Breast epithelium (tissue), 4 donors: ENCODE data around the gene SLC39A8. TPM values are rescaled to one million over a fixed set of nuclear protein-coding genes. Genes with fewer than 3 reads are reported as not detected.

Experiments
- DNase-seq, 2 donors: peaks; one replicate each; pipeline ENCODE4 v3.0.0-alpha.2; 2019; ENCODE audit warnings: low spot score in 2 of 2
- H3K27ac ChIP-seq, 2 donors: fragments of 200-600 bp; sonication (generic) in 1 of 2; one replicate each; pipeline ENCODE4 v1.5.1; 2016 to 2019; ENCODE audit warnings: mild to moderate bottlenecking in 1 of 2
- H3K27me3 ChIP-seq, 2 donors: fragments of 200-600 bp; sonication (generic) in 1 of 2; one replicate each; pipeline versions ENCODE4 v1.5.1 to v1.6.0; 2017 to 2019; ENCODE audit warnings: control low read depth in 1 of 2, mild to moderate bottlenecking in 1 of 2
- H3K36me3 ChIP-seq: fragments of 200-600 bp; one replicate; pipeline ENCODE4 v1.5.1; 2019
- H3K4me1 ChIP-seq, 2 donors: fragments of 200-600 bp; sonication (generic); one replicate each; pipeline ENCODE4 v1.5.1; 2016 to 2019; ENCODE audit warnings: control low read depth in 1 of 2
- H3K4me3 ChIP-seq, 3 donors: fragments of 200-600 bp; sonication (generic); 1 replicate in 2 of 3; 2 replicates in 1 of 3; pipeline ENCODE4 v1.5.1; 2016 to 2019; ENCODE audit warnings: mild to moderate bottlenecking in 3 of 3, moderate library complexity in 2 of 3
- H3K9me3 ChIP-seq, 2 donors: fragments of 200-600 bp; sonication (generic) in 1 of 2; one replicate each; pipeline ENCODE4 v1.5.1; 2016 to 2019; ENCODE audit warnings: control low read depth in 1 of 2
- POLR2A ChIP-seq: fragments of 450-650 bp; IDR thresholded peaks from one replicate; pipeline ENCODE4 v1.6.1; 2016; ENCODE audit warnings: antibody characterized with exemption, mild to moderate bottlenecking, moderate library complexity
- POLR2AphosphoS5 ChIP-seq, 3 donors: sonication (generic); formaldehyde crosslinking; IDR thresholded peaks; one replicate each; pipeline ENCODE4 v1.6.1; 2017; ENCODE audit warnings: antibody characterized with exemption in 3 of 3
- intact Hi-C: fragments of 100-400 bp; cut with DNase I; formaldehyde crosslinking; loops from one replicate; pipeline ENCODE4 v1.15.1; 2023; ENCODE audit warnings: low total_unique reads
- total RNA-seq, 3 donors: library from RNA; depleted of rRNA; stranded (reverse); fragments of >200 nt; gene quantifications; one replicate each; pipeline ENCODE4 v1.1.0, GENCODE V29; 2016
- TF ChIP-seq, protein P1 (sequence below), 3 donors: fragments of 450-650 bp; IDR thresholded peaks; one replicate each; pipeline ENCODE4 v1.5.1; 2016 to 2017; ENCODE audit warnings: antibody characterized with exemption in 3 of 3, mild to moderate bottlenecking in 3 of 3, moderate library complexity in 3 of 3

Gene SLC39A8
- total RNA-seq, 3 donors from 2014 or later, result 10.6 to 66.3 (median 31.8) TPM

DNA sequence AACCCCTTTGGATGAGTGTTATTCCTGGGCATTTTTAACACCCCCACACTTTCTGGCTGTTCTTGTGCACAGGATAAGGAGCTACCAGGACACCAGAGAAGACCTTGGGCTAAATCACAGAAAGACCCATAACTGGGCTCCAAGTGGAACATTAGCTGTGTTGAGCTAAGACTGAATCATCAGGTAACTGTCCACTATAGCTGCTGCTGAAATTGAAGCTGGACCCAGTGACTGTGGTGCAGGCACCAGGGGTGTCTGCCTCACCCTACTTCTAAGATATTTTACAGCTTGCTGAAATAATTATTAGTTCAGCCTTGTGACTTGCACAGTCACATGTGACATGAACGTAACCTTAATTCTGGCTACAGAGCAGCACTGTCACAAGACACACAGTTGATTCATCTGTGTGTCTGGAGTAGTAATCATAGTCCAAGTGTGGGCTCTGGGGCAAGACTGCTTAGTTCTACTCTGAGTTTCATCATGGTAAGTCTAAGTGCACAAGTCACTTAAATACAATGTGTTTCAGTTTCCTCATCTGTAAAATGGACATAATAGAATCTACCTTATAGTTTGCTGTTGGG is 127.4 kb downstream of the SLC39A8 start:
- Histone ChIP-seq H3K36me3 (no peaks in the 10 kb centered on the region), H3K4me1 (no peaks in the 10 kb centered on the region), H3K27ac (no peak overlapping the region), H3K4me3 (no peak overlapping the region), H3K9me3 (no peaks in the 10 kb centered on the region), H3K27me3 (no peaks in the 10 kb centered on the region)
- intact Hi-C loops, result no loop called here
- TF ChIP-seq POLR2AphosphoS5 (IDR thresholded peaks at IDR 0.05) (no peak), POLR2A (no peak)
- TF ChIP-seq, protein P1, sequence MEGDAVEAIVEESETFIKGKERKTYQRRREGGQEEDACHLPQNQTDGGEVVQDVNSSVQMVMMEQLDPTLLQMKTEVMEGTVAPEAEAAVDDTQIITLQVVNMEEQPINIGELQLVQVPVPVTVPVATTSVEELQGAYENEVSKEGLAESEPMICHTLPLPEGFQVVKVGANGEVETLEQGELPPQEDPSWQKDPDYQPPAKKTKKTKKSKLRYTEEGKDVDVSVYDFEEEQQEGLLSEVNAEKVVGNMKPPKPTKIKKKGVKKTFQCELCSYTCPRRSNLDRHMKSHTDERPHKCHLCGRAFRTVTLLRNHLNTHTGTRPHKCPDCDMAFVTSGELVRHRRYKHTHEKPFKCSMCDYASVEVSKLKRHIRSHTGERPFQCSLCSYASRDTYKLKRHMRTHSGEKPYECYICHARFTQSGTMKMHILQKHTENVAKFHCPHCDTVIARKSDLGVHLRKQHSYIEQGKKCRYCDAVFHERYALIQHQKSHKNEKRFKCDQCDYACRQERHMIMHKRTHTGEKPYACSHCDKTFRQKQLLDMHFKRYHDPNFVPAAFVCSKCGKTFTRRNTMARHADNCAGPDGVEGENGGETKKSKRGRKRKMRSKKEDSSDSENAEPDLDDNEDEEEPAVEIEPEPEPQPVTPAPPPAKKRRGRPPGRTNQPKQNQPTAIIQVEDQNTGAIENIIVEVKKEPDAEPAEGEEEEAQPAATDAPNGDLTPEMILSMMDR (IDR thresholded peaks at IDR 0.05), result no peak
- no peak for DNase-seq

DNA sequence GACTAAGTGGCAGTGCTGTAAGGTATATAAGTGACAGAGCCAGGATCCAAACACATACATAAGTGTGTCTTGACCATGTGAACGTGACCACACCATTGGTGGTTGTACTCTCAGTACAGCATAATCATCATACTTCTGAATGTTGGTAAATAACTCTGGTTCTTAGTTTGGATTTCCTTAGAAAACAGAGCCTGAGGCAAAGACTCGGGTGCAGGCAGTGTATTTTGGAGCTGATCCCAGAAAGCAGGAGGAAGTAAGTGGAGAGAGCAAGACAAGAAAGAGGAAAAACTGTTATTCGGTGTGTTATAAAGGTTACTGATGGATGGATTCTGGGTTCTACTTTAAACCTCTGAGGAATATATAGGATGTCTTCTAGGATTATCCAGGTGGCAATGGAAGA is 127.9 kb downstream of the SLC39A8 start:
- intact Hi-C loops, result no loop called here
- DNase-seq, result no peak
- no peak overlapping the region for H3K27ac ChIP-seq
- no peak overlapping the region for H3K4me3 ChIP-seq
- no peaks in the 10 kb centered on the region for H3K9me3 ChIP-seq
- no peaks in the 10 kb centered on the region for H3K4me1 ChIP-seq
- H3K36me3 ChIP-seq, result no peaks in the 10 kb centered on the region
- H3K27me3 ChIP-seq, result no peaks in the 10 kb centered on the region
- TF ChIP-seq, protein P1 (IDR thresholded peaks at IDR 0.05), result no peak
- TF ChIP-seq POLR2AphosphoS5 (IDR thresholded peaks at IDR 0.05) (no peak), POLR2A (no peak)

DNA sequence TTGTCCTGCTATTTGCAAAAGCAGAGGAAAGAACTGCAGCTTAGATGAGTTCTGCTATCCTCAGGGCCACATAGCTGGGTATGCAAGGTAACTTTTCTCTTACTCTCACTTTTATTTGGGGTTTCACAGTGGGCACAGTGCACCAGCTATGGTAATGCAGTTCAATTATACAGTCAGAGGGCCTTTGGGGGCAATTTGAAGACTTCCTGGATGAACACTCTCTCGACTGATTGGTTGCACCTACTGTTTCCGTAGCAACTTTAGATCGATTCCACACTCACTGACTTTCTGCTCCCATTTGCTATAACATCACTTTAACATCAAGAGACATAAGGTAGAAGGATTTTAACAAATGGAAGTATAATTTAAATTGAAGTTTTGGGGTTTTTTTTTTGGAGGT is 128.6 kb downstream of the SLC39A8 start:
- no peaks in the 10 kb centered on the region for H3K36me3 ChIP-seq
- DNase-seq, result no peak
- intact Hi-C loops, result no loop called here
- H3K27ac ChIP-seq, result no peak overlapping the region
- no peaks in the 10 kb centered on the region for H3K9me3 ChIP-seq
- no peak overlapping the region for H3K4me3 ChIP-seq
- no peaks in the 10 kb centered on the region for H3K4me1 ChIP-seq
- TF ChIP-seq POLR2AphosphoS5 (IDR thresholded peaks at IDR 0.05) (no peak), POLR2A (no peak)
- TF ChIP-seq, protein P1 (IDR thresholded peaks at IDR 0.05), result no peak
- H3K27me3 ChIP-seq, result no peaks in the 10 kb centered on the region

DNA sequence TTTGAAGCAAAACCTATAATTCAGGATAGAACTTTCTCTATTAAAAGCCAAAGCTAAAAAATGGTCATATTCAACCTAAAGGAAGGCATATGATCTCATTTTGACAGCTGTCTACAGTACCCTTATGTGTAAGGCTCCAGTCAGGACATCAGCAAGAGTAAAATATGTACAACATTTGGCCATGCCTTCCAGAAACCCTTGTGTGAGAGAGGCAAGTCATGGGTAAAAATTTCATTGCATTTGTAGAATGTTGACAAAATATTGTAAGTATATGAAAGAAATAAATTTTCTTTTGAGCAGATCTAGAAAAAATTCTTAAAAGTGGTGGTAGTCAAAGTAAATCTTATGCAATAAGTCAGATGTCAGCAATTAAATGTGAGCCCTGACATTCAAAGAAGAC is 132.3 kb downstream of the SLC39A8 start:
- H3K27me3 ChIP-seq, result no peaks in the 10 kb centered on the region
- H3K27ac ChIP-seq, result no peak overlapping the region
- intact Hi-C loops, result loop anchor here (5.0 kb wide), 1 partner anchor 1731 kb away; no protein-coding TSS in a partner anchor
- DNase-seq, result no peak
- H3K9me3 ChIP-seq, result no peaks in the 10 kb centered on the region
- H3K4me1 ChIP-seq, result no peaks in the 10 kb centered on the region
- no peak overlapping the region for H3K4me3 ChIP-seq
- no peaks in the 10 kb centered on the region for H3K36me3 ChIP-seq
- TF ChIP-seq, protein P1 (IDR thresholded peaks at IDR 0.05), result no peak
- TF ChIP-seq POLR2AphosphoS5 (IDR thresholded peaks at IDR 0.05) (no peak), POLR2A (no peak)

Other genes starting within 250 kb of the SLC39A8 start
- 10 to 100 TPM; 30.2 to 52.5 (median 42.6) TPM for gene NFKB1, start 155.9 kb upstream of the SLC39A8 start, total RNA-seq